GM21723 (cell line): ENCODE results near the gene EML5.
A peak's percentile ranks its signal among the peaks of the same experiment; 100 is the strongest.

Experiments used
- ATAC-seq: cut with Tn5 transposase; IDR thresholded peaks from one replicate; pipeline ENCODE4 v1.9.1; 2021; ENCODE audit warnings: mild to moderate bottlenecking, moderate library complexity; ENCODE audit not compliant: unreplicated experiment

Gene EML5

GRCh38 chr14:88572117-88572516 lies 220.6 kb downstream of the EML5 start:
- no peak for ATAC-seq

GRCh38 chr14:88568196-88568595 lies 224.6 kb downstream of the EML5 start:
- ATAC-seq: no peak

GRCh38 chr14:88565427-88565826 lies 227.3 kb downstream of the EML5 start:
- no peak for ATAC-seq

- no peak for ATAC-seq
Measured at GRCh38 chr14:88563845-88564244, 228.9 kb downstream of the EML5 start.

- peak; percentile 94 for ATAC-seq
Measured at GRCh38 chr14:88562831-88563686, 229.7 kb downstream of the EML5 start, which contains the start of gene ZC3H14. Gene ZC3H14 (plus strand): TSS chr14:88563037. CDS start chr14:88563134, 97 bp downstream.

- no peak for ATAC-seq
Measured at GRCh38 chr14:88562532-88562830, 230.3 kb downstream of the EML5 start.
